ENCODE measurements around the gene SLC38A8.

DNA sequence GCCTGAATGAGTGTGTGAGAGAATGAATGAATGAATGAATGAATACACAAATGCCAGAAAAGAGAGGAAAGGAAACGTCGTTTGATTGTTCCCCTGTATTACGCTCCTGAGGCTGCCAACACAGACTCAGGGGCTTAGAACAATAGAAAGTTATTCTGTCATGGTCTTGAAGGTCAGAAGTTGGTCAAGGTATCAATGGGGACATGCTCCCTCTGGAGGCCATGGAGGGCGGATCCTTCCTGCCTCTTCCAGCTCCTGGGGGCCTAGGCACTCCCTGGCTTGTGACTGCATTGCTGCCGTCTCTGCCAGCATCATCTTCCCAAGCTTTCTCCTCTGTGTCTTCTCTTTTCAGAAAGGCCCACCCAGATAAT, 1.5 kb upstream of the SLC38A8 start:
- TF ChIP-seq POLR2A (IDR thresholded peaks at IDR 0.05; ENCODE audit: low read depth, low read length) (no peak), POLR2AphosphoS5 (IDR thresholded peaks at IDR 0.05; ENCODE audit: low read depth, low read length) (no peak), TAF1 (IDR thresholded peaks at IDR 0.05; ENCODE audit: low read depth, low read length) (no peak), SPI1 (IDR thresholded peaks at IDR 0.05; ENCODE audit: low read depth, low read length) (no peak)

Measured in GM12891 (cell line).